T-helper 22 cell (primary cell): ENCODE results near the gene SLC6A12.
"Not testable (repeated sequence)": the region's sequence is repeated elsewhere in the genome, so short reads cannot be mapped to it uniquely, and the experiment has no call there.

ENCODE experiments used
- DNase-seq: peaks from one replicate; pipeline ENCODE4 v3.0.0-alpha.2; 2020; ENCODE audit warnings: low read depth

The SLC6A12 gene

GRCh38 chr12:234891-235415, 21.0 kb upstream of the SLC6A12 start:
- DNase-seq: no peak

GRCh38 chr12:234019-234418, 20.1 kb upstream of the SLC6A12 start:
- no peak for DNase-seq

- DNase-seq: no peak
These were observed 19.6 kb upstream of the SLC6A12 start for GRCh38 chr12:233615-233968.

DNA sequence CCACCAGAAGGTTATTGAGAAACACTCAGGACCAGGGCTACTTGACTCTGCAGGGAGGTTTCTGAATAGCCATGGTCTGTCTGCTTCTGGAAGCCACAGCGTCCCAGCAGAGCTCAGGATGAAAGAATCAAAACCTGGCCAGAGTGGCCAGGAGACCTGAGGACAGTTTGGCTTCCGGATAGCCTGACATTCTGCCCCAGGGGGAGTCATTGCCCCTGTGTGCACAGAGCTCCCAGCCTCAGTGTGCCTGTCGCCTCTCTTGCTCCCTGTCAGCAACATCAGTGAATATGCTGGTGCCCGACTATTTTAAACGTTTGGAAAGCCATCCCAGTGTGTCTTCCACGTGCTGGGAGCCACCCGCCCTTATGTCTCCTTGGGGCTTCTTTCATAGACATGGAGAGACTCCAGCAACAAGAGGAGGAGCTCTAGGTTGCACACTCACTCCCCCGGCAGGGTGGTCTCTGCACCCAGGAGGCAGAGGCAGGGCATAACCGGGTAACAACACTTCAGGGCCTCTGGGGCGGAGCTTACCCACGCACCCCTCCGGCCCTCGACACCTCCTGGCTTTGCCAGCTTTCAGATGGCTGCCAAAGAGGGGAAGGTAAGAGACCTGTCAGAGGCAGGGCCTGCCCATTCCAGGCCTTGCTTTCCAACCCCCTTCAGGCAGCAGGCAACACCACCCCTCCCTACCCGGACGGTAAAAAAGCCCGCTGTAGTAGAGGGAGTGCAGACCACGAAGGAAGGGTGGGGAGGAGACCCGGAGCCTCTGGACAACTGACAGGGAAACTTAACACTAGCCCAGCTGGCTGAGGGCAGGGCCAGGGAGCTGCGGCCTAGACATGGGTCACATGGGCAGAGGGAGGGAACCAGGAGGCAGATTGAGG, 19.0 kb upstream of the SLC6A12 start:
- no peak for DNase-seq

GRCh38 chr12:230925-231671, 17.1 kb upstream of the SLC6A12 start:
- DNase-seq: no peak

- no peak for DNase-seq
These were observed 15.7 kb upstream of the SLC6A12 start for GRCh38 chr12:229441-230191.

DNA sequence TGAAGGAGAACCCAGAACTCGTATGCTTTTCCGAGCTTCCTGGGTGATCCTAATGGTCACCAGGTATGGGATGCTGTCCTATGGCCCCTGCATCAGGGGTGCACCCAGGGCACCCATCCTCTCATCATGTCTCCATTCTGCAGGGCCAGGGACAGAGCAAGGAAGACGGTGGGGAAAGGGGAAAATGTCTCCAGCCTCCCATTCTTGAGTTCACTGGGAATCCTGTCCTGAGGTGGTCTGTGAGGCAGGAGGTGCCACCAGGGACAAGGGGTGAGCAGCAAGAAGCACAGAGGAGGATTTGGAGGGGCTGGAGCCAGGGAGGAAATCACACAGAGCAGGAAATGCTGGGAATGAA, 14.9 kb upstream of the SLC6A12 start:
- no peak for DNase-seq

- no peak for DNase-seq
These were observed 14.2 kb upstream of the SLC6A12 start for GRCh38 chr12:227923-228845.

DNA sequence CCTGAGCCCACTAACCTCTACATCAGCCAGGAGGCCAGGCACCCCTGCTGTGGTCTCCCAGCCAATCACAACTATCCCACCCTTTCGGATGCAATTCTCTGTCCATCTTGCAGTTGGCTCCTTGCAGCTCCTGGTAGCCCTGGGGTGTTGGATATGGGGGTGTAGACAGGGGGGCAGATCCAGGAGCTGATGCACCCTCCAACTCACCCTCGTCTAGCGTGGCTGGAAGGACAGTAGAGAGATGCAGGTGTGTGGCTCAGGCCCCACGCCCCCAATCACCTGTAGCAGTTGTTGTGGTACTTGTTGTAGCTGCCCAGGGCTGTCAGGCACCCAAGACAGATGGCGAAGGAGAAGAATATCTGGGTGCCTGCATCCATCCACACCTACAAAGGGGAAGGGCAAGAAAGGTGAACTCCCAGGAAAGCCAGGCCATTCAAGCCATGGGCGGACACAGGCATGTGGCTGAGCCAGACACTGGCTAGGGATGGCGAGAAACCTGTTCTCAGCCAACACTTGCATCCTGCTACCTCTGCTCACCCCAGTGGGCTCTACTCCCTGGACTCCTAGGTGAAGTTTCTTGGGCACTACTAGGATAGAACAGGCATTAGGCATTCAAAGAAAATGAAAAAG, 13.4 kb upstream of the SLC6A12 start:
- no peak for DNase-seq

- DNase-seq: no peak
These were observed 12.4 kb upstream of the SLC6A12 start for GRCh38 chr12:226401-226800.

DNA sequence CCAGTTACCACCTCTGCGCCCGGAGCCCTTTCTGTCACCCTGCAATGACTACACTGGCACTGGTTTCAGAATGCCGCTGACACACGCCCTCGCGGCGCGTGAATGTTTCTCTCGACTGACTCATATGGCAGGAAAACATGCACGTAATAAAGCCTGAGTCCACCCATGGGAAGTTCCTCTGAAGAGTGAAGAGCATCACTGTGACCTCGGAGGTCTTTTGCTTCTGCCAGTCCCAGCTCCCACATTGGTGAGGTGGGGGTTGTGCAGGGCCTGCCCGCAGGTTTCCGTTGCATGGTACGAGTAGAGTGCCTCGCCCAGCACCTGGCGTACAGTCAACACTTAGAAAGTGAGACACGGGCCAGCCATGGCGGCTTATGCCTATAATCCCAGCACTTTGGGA, 11.1 kb upstream of the SLC6A12 start:
- no peak for DNase-seq

DNA sequence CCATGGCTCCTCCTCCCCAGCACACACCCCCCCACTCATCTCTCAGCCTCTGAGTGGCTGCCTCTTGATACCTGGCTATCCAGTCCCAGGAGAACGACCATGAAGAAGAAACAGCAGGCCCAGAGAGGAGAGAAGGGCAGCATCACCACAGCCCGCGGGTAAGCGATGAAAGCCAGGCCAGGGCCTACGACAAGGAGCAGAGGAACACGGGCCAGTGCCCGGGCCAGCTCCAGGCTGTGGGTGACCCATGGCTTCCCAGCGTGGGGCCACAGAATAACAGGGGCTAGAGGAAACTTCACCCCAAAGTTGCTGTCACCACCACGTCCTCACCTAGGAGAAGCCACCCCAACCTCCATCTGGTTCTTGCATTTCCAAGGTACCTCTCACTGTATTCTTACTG, 10.4 kb upstream of the SLC6A12 start:
- DNase-seq: no peak

DNA sequence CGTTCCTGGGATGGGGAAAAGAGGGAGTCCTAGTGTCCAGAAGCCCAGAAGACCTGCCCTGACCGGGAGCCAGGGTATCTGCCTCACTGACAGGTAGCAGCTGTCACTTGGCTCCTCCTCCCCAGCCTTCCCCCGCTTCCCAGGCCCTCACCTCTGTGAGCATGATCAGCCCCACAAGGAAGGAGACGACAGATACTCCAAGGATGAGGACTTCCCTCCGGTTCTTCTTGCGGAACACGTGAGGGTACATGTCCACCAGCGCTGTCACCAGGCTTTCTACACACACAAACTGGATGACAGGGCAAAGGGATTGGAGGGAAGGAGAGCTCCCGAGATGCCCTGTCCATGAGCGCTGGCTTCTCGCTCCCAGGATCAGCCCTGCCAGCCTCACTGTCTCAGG, 9.9 kb upstream of the SLC6A12 start:
- DNase-seq: no peak

DNA sequence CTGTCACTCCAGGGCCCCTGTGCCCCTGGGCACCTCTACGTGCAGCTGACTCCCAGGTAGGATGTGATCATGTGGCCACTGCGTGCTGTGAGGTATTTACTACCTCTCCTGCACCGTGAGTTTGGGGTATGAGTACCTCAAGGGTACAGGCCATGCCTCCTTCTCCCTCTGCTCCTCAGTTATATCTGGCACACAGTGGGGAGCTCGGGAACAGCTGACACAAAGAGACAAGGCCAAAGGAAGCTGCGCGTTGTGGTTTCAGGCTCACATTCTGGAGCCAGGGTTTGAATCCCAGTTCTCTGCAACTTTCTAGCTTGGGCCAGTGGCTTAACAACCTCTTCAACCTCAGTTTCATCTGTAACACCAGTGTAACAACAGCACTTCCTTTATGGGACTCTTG, 7.8 kb upstream of the SLC6A12 start:
- no peak for DNase-seq

GRCh38 chr12:220946-221550, 7.1 kb upstream of the SLC6A12 start:
- DNase-seq: no peak

GRCh38 chr12:220491-220890, 6.5 kb upstream of the SLC6A12 start:
- DNase-seq: no peak

- DNase-seq: no peak
These were observed 6.0 kb upstream of the SLC6A12 start for GRCh38 chr12:219891-220352.

DNA sequence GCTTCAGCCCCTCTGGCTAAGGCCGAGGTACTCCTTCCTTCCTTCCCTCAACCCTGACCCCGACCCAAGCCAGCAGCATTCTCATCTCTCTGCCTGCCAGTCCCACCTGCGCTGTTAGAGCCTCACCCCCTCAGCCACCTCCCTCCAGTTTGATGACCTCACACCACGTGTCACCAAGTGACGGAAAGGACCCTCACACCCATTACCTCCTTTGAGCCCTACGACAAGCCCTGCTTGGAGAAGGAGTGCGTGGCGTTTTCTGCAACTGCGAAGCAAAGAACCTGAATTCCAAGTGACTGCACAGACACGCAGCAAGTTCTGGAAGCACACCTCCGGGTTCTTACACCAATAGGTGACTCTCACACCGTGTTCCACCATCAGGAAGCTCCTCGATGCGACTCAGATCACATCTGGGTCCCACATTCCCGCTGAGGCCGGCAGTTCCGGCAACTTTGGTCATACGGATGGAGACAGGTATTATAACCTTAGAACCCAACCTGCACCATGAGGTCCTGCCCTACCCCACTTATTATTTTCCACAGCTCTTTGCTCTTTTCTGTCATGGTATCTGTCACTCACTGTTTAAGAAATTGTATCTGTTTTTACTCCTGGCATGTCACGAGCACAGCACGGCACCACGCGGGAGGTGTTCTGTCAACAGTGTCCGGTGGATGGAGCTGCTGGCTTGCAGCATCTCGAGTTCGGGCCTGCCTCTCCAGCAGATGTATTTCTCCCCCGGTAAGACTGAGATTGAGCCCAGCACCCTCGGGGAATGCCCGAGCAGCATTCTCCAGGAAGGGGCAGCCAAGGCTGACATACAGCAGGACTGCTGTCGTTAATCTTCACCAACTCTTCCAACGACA, 5.0 kb upstream of the SLC6A12 start:
- DNase-seq: no peak

GRCh38 chr12:218221-218620, 4.3 kb upstream of the SLC6A12 start:
- DNase-seq: no peak

- DNase-seq: not testable (repeated sequence)
These were observed 3.1 kb upstream of the SLC6A12 start for GRCh38 chr12:217029-217428.
